ENCODE measurements around the gene DRICH1.

Gene DRICH1

DNA sequence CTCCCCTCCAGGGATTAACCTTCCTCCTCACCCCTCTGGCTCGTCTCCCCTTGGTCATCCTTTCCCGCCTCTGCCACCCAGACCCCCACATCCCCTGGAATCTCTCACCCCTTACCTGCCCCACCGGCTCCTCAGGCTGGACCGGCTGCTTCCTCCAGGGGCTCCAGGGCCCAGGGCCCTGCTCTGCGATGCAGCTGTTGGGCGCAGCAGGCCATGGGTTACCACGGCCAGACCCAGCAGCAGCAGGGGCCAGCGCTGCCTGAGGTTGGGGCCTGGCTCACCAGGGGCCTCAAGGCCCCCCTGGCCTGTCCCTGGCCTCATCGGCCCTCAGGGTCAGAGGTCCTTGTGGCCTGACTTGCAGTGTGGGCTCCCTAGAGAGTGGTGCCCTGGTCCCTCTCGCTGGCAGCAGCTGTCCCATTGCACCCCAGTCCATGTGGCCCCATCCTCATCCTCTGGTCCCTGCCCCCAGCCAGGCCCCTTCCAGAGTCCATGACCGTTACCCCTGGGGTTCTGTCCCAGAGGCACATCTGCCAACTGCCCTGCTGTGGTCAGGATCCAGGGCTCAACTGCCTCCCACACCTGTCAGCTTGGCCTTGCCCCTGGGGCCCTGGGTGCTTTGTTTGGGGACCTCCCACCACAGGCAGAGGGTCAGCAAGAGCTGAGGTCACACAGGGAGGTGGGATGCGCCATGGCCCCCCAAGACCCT is 52.1 kb downstream of the DRICH1 start, which contains the start of gene IGLL1:
IGLL1 (minus strand) TSS at position 421 of the 706 bp plus-strand sequence; CDS start at position 321, 100 bp downstream.
- no peak for ATAC-seq
- no peak for TF ChIP-seq ZNF565 (CRISPR knock-in tag; conservative IDR thresholded peaks at IDR 0.05; ENCODE audit: low read depth)
- TF ChIP-seq, protein P1, sequence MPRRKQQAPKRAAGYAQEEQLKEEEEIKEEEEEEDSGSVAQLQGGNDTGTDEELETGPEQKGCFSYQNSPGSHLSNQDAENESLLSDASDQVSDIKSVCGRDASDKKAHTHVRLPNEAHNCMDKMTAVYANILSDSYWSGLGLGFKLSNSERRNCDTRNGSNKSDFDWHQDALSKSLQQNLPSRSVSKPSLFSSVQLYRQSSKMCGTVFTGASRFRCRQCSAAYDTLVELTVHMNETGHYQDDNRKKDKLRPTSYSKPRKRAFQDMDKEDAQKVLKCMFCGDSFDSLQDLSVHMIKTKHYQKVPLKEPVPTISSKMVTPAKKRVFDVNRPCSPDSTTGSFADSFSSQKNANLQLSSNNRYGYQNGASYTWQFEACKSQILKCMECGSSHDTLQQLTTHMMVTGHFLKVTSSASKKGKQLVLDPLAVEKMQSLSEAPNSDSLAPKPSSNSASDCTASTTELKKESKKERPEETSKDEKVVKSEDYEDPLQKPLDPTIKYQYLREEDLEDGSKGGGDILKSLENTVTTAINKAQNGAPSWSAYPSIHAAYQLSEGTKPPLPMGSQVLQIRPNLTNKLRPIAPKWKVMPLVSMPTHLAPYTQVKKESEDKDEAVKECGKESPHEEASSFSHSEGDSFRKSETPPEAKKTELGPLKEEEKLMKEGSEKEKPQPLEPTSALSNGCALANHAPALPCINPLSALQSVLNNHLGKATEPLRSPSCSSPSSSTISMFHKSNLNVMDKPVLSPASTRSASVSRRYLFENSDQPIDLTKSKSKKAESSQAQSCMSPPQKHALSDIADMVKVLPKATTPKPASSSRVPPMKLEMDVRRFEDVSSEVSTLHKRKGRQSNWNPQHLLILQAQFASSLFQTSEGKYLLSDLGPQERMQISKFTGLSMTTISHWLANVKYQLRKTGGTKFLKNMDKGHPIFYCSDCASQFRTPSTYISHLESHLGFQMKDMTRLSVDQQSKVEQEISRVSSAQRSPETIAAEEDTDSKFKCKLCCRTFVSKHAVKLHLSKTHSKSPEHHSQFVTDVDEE (CRISPR knock-in tag; IDR thresholded peaks at IDR 0.05): no peak
- TF ChIP-seq ISL1 (CRISPR knock-in tag; IDR thresholded peaks at IDR 0.05): no peak
- TF ChIP-seq OSR1 (CRISPR knock-in tag; IDR thresholded peaks at IDR 0.05): no peak
- no peak for TF ChIP-seq CSDC2 (CRISPR knock-in tag; IDR thresholded peaks at IDR 0.05)
- no peak for TF ChIP-seq TOX (CRISPR knock-in tag; IDR thresholded peaks at IDR 0.05; ENCODE audit: borderline replicate concordance)
- TF ChIP-seq, protein P2, sequence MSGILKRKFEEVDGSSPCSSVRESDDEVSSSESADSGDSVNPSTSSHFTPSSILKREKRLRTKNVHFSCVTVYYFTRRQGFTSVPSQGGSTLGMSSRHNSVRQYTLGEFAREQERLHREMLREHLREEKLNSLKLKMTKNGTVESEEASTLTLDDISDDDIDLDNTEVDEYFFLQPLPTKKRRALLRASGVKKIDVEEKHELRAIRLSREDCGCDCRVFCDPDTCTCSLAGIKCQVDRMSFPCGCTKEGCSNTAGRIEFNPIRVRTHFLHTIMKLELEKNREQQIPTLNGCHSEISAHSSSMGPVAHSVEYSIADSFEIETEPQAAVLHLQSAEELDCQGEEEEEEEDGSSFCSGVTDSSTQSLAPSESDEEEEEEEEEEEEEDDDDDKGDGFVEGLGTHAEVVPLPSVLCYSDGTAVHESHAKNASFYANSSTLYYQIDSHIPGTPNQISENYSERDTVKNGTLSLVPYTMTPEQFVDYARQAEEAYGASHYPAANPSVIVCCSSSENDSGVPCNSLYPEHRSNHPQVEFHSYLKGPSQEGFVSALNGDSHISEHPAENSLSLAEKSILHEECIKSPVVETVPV (CRISPR knock-in tag; IDR thresholded peaks at IDR 0.05): no peak
- TF ChIP-seq ESRRG (CRISPR knock-in tag; IDR thresholded peaks at IDR 0.05): no peak
- no peak for TF ChIP-seq GLIS3 (CRISPR knock-in tag; IDR thresholded peaks at IDR 0.05)
- TF ChIP-seq, protein P3, sequence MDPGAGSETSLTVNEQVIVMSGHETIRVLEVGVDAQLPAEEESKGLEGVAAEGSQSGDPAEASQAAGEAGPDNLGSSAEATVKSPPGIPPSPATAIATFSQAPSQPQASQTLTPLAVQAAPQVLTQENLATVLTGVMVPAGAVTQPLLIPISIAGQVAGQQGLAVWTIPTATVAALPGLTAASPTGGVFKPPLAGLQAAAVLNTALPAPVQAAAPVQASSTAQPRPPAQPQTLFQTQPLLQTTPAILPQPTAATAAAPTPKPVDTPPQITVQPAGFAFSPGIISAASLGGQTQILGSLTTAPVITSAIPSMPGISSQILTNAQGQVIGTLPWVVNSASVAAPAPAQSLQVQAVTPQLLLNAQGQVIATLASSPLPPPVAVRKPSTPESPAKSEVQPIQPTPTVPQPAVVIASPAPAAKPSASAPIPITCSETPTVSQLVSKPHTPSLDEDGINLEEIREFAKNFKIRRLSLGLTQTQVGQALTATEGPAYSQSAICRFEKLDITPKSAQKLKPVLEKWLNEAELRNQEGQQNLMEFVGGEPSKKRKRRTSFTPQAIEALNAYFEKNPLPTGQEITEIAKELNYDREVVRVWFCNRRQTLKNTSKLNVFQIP (CRISPR knock-in tag; IDR thresholded peaks at IDR 0.05; ENCODE audit: borderline replicate concordance, low read depth): no peak
- no peak for TF ChIP-seq ZC3H10 (CRISPR knock-in tag; IDR thresholded peaks at IDR 0.05)
- TF ChIP-seq ARNTL (CRISPR knock-in tag; IDR thresholded peaks at IDR 0.05; ENCODE audit: borderline replicate concordance, low read depth): no peak
- no peak for TF ChIP-seq RARB (CRISPR knock-in tag; IDR thresholded peaks at IDR 0.05)
- no peak for TF ChIP-seq ZNF8 (CRISPR knock-in tag; IDR thresholded peaks at IDR 0.05)
- TF ChIP-seq, protein P4, sequence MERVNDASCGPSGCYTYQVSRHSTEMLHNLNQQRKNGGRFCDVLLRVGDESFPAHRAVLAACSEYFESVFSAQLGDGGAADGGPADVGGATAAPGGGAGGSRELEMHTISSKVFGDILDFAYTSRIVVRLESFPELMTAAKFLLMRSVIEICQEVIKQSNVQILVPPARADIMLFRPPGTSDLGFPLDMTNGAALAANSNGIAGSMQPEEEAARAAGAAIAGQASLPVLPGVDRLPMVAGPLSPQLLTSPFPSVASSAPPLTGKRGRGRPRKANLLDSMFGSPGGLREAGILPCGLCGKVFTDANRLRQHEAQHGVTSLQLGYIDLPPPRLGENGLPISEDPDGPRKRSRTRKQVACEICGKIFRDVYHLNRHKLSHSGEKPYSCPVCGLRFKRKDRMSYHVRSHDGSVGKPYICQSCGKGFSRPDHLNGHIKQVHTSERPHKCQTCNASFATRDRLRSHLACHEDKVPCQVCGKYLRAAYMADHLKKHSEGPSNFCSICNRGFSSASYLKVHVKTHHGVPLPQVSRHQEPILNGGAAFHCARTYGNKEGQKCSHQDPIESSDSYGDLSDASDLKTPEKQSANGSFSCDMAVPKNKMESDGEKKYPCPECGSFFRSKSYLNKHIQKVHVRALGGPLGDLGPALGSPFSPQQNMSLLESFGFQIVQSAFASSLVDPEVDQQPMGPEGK (CRISPR knock-in tag; IDR thresholded peaks at IDR 0.05; ENCODE audit: borderline replicate concordance): no peak

DNA sequence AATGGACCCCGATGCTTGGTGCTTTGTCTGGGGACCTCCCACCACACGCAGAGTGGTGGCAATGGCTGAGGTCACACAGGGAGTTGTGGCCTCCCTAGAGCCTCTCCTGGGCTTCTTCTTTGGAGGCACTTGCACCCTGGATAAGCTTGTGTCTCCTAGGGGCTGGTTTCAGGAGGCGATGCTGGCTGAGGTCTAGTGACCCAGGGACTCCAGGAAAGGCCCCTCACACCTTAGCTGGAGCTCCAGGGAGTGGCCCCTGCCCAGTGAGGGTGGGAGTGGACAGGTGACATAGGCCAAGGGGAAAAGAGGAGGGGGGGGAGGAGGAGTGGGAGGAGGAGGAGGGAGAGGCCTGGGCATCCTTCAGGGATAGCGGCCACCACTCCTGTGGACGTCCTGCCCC is 52.8 kb downstream of the DRICH1 start:
- TF ChIP-seq SNAI2 (CRISPR knock-in tag; IDR thresholded peaks at IDR 0.05) (no peak), ISL1 (CRISPR knock-in tag; IDR thresholded peaks at IDR 0.05) (no peak), ZNF70 (CRISPR knock-in tag; IDR thresholded peaks at IDR 0.05) (no peak), RARB (CRISPR knock-in tag; IDR thresholded peaks at IDR 0.05) (no peak), ZNF565 (CRISPR knock-in tag; conservative IDR thresholded peaks at IDR 0.05; ENCODE audit: low read depth) (no peak), TCF4 (CRISPR knock-in tag; IDR thresholded peaks at IDR 0.05; ENCODE audit: borderline replicate concordance) (no peak), ZC3H10 (CRISPR knock-in tag; IDR thresholded peaks at IDR 0.05) (no peak)
- TF ChIP-seq, protein P3 (CRISPR knock-in tag; IDR thresholded peaks at IDR 0.05; ENCODE audit: borderline replicate concordance, low read depth): no peak
- TF ChIP-seq, protein P1 (CRISPR knock-in tag; IDR thresholded peaks at IDR 0.05): no peak
- no peak for ATAC-seq

Measured in SK-N-SH treated with all-trans-retinoic acid at 6 μM for 48 hours (cell line).